MCF 10A (cell line): ENCODE measurements around the gene PITRM1. TPM values are rescaled to one million over a fixed set of nuclear protein-coding genes. Genes with fewer than 3 reads are reported as not detected.

Experiments
- BruUV-seq: library from RNA; stranded (reverse); fragments of 400-500 nt; replicated peaks from 2 replicates; lab custom pipeline; 2021; lab: Mats Ljungman, UMichigan
- CTCF ChIA-PET: fragments of 300-600 bp; sonication (Branson Sonifier 250); formaldehyde crosslinking; extraction: SDS; loops from one replicate; lab custom pipeline; 2021; ENCODE audit warnings: antibody characterized with exemption, inconsistent platforms; lab: Yijun Ruan, JAX
- POLR2A ChIA-PET: fragments of 300-600, 350-650 bp; sonication (Branson Sonifier 250); formaldehyde crosslinking; extraction: SDS; loops from one replicate; lab custom pipeline; 2020; ENCODE audit warnings: antibody characterized with exemption, inconsistent platforms; lab: Yijun Ruan, JAX
- DNase-seq: peaks from one replicate; pipeline ENCODE4 v3.0.0-alpha.2; 2018; ENCODE audit not compliant: unreplicated experiment
- H3K27ac Mint-ChIP-seq: one replicate; pipeline ENCODE4 v1.8.0; 2022; ENCODE audit warnings: mild to moderate bottlenecking, low read depth, mixed read lengths; ENCODE audit not compliant: unreplicated experiment
- H3K27me3 Mint-ChIP-seq: one replicate; pipeline ENCODE4 v1.8.0; 2022; ENCODE audit warnings: mixed read lengths; ENCODE audit not compliant: insufficient read depth, unreplicated experiment
- H3K36me3 Mint-ChIP-seq: one replicate; pipeline ENCODE4 v1.8.0; 2022; ENCODE audit warnings: mild to moderate bottlenecking, moderate library complexity, mixed read lengths; ENCODE audit not compliant: insufficient read depth, unreplicated experiment
- H3K4me1 Mint-ChIP-seq: one replicate; pipeline ENCODE4 v1.8.0; 2022; ENCODE audit warnings: mixed read lengths; ENCODE audit not compliant: insufficient read depth, unreplicated experiment
- H3K4me3 Mint-ChIP-seq: one replicate; pipeline ENCODE4 v1.8.0; 2022; ENCODE audit warnings: mild to moderate bottlenecking, moderate library complexity, mixed read lengths; ENCODE audit not compliant: unreplicated experiment
- H3K9me3 Mint-ChIP-seq: one replicate; pipeline ENCODE4 v1.8.0; 2022; ENCODE audit warnings: mixed read lengths; ENCODE audit not compliant: unreplicated experiment
- intact Hi-C: fragments of 100-400 bp; cut with micrococcal nuclease; formaldehyde crosslinking; loops from 2 replicates; pipeline ENCODE4 v1.14.1; 2022
- total RNA-seq: library from RNA; stranded (reverse); gene quantifications from 2 replicates; pipeline ENCODE4 v1.2.3, GENCODE V29; 2022
- TF ChIP-seq, protein P1 (sequence below): fragments of 200-600 bp; IDR thresholded peaks from one replicate; pipeline ENCODE4 v1.8.0; 2022; ENCODE audit warnings: antibody characterized with exemption, mild to moderate bottlenecking; ENCODE audit not compliant: unreplicated experiment

The PITRM1 gene
- total RNA-seq, 1 experiment from 2014 or later, result 132 TPM

DNA sequence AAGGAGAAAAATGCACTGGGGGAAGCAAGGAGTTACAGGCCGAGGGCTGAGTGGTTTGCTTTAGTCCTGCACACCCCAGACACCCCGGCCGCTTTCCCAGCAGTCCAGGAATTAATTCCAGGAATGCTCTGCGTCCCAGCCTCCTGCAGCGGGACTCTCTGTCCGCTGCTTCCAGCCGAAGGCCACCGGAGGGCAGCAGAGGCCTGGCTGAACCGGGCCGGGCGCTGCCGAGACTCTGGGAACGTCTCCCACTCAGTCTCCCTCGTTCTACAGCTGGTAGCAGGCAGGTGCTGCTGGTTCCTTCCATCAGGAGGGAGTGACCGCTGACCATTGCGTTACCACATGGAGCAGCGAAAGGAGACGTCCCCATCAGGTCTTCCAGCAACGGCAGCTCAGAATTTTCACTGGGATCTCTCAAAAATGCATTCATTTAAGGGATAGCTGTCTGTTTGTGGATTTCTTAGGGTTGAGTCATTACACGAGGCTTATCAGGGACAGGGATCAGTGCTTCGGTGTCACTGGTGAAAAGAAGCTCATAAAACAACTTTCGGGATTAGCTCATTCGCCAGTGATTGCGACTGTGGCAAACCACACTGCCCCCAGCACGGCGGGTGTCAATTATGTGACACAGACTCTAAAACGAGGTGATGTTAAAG lies 24.9 kb upstream of the PITRM1 start:
- Mint-ChIP-seq H3K36me3 (no peaks in the 10 kb centered on the region), H3K9me3 (no peaks in the 10 kb centered on the region), H3K27me3 (no peaks in the 10 kb centered on the region), H3K4me3 (peak overlapping the region; percentile 69), H3K4me1 (peaks cover 16% of the 10 kb centered on the region), H3K27ac (peak overlapping the region; percentile 61)
- peak; percentile 80 for DNase-seq
- CTCF ChIA-PET, result interaction anchor here (0.6 to 6.2 kb wide), 34 partner anchors 9 to 1617 kb away, joined by 3 to 70 read pairs (median 4); no protein-coding TSS in a partner anchor
- BruUV-seq, result TSS peak; percentile 47
- intact Hi-C loops, result loop anchor here (1.0 to 10.0 kb wide), 7 partner anchors 29 to 1574 kb away; no protein-coding TSS in a partner anchor
- TF ChIP-seq, protein P1, sequence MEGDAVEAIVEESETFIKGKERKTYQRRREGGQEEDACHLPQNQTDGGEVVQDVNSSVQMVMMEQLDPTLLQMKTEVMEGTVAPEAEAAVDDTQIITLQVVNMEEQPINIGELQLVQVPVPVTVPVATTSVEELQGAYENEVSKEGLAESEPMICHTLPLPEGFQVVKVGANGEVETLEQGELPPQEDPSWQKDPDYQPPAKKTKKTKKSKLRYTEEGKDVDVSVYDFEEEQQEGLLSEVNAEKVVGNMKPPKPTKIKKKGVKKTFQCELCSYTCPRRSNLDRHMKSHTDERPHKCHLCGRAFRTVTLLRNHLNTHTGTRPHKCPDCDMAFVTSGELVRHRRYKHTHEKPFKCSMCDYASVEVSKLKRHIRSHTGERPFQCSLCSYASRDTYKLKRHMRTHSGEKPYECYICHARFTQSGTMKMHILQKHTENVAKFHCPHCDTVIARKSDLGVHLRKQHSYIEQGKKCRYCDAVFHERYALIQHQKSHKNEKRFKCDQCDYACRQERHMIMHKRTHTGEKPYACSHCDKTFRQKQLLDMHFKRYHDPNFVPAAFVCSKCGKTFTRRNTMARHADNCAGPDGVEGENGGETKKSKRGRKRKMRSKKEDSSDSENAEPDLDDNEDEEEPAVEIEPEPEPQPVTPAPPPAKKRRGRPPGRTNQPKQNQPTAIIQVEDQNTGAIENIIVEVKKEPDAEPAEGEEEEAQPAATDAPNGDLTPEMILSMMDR, result peak; percentile 79
- POLR2A ChIA-PET, result interaction anchor here (0.5 to 2.2 kb wide), 19 partner anchors 26 to 1579 kb away, joined by 3 to 15 read pairs (median 4); partner anchors contain the start of gene KLF6

DNA sequence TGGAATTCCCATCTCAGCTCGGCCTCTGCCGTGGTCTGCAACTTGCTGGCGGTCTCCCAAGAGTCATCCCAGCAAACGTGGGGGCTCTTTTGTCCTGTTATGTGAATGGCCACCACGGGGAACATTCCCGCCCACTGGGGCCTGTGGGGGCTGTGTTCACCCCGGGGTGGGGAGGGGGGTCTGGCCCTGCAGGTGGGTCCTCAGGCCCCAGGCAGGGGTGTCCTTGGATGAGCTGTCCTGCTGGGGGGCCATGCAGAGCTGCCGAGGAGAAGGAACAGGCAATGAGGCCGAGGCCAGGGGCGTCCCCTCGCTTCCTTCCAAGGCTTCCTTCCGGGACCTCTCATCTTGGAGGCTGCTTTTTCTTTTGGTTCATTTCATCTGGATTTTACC lies 24.4 kb upstream of the PITRM1 start:
- ChIA-PET CTCF (interaction anchor here (0.6 to 6.2 kb wide), 17 partner anchors 13 to 1593 kb away, joined by 3 to 70 read pairs (median 4); no protein-coding TSS in a partner anchor), POLR2A (interaction anchor here (1.0 to 2.2 kb wide), 8 partner anchors 29 to 1579 kb away, joined by 3 to 15 read pairs (median 4); partner anchors contain the start of gene KLF6)
- TF ChIP-seq, protein P1, result no peak
- Mint-ChIP-seq H3K27ac (no peak overlapping the region), H3K9me3 (no peaks in the 10 kb centered on the region), H3K4me1 (peaks cover 16% of the 10 kb centered on the region), H3K27me3 (no peaks in the 10 kb centered on the region), H3K36me3 (no peaks in the 10 kb centered on the region), H3K4me3 (no peak overlapping the region)
- DNase-seq, result no peak
- no TSS peak for BruUV-seq
- intact Hi-C loops, result loop anchor here (1.0 to 10.0 kb wide), 7 partner anchors 30 to 1574 kb away; no protein-coding TSS in a partner anchor

DNA sequence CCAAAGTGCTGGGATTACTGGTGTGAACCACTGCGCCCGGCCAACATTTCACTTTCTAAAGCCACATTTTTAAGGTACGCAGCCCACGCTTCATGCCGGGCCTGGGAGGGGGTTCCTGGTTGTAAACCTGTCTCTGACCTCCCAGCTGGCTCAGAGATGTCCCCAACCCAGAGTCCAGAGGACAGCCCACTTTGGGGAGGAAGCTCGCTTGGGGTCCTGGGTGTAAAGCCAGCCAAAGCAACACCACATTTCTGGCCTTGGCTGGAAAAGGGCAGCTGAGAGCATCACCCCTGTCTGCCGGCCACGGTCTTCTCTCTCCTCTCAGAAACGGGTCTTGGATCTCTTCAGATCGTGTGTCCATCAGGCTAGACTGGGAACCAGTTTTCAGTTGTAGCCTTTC lies 23.9 kb upstream of the PITRM1 start:
- POLR2A ChIA-PET, result interaction anchor here (1.3 to 2.2 kb wide), 2 partner anchors 582 to 1575 kb away, joined by 3 to 15 read pairs; no protein-coding TSS in a partner anchor
- Mint-ChIP-seq H3K27ac (no peak overlapping the region), H3K27me3 (no peaks in the 10 kb centered on the region), H3K4me1 (peaks cover 16% of the 10 kb centered on the region), H3K36me3 (no peaks in the 10 kb centered on the region), H3K4me3 (no peak overlapping the region), H3K9me3 (no peaks in the 10 kb centered on the region)
- TF ChIP-seq, protein P1, result no peak
- DNase-seq, result no peak
- CTCF ChIA-PET, result interaction anchor here (0.6 to 6.2 kb wide), 8 partner anchors 13 to 1574 kb away, joined by 3 to 70 read pairs (median 3); no protein-coding TSS in a partner anchor
- BruUV-seq, result no TSS peak
- intact Hi-C loops, result loop anchor here (2.0 to 10.0 kb wide), 4 partner anchors 30 to 1461 kb away; no protein-coding TSS in a partner anchor

DNA sequence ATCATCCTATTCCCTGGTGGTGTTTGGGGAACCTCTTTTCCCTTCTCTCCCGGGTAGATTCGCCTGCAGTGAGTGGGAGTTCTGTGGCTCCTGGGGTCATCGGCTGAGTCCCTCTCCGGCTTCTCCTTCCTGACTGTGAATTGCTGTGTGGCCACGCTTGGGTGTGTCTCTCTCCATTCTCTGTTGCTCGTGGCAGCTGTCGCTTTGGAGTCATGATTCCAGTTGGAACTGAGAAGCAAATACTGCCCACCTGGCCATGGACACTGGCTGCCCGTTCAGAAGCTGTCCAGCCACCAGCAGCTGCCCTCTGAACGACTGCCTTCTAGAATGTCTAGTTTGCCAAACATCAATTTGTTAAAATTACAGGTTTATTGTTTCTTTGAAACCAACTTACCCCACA lies 23.1 kb upstream of the PITRM1 start:
- POLR2A ChIA-PET, result interaction anchor here (1.0 kb wide), 1 partner anchor 14 kb away, joined by 3 read pairs; no protein-coding TSS in a partner anchor
- Mint-ChIP-seq H3K4me3 (no peak overlapping the region), H3K9me3 (no peaks in the 10 kb centered on the region), H3K27me3 (no peaks in the 10 kb centered on the region), H3K27ac (no peak overlapping the region), H3K36me3 (no peaks in the 10 kb centered on the region), H3K4me1 (peaks cover 16% of the 10 kb centered on the region)
- TF ChIP-seq, protein P1, result no peak
- no TSS peak for BruUV-seq
- CTCF ChIA-PET, result interaction anchor here (0.7 to 6.2 kb wide), 4 partner anchors 28 to 1574 kb away, joined by 3 to 70 read pairs (median 4); no protein-coding TSS in a partner anchor
- no peak for DNase-seq
- intact Hi-C loops, result loop anchor here (2.0 to 10.0 kb wide), 4 partner anchors 31 to 1462 kb away; no protein-coding TSS in a partner anchor
